ENCODE measurements around the gene ZP2. TPM values are rescaled to one million over a fixed set of nuclear protein-coding genes. Genes with fewer than 3 reads are reported as not detected.

ZP2 gene
- total and polyA plus RNA-seq, 9 of the 15 experiments (the other 6 are each of a cell fraction or from before 2014, with no cell fraction given): not detected

DNA sequence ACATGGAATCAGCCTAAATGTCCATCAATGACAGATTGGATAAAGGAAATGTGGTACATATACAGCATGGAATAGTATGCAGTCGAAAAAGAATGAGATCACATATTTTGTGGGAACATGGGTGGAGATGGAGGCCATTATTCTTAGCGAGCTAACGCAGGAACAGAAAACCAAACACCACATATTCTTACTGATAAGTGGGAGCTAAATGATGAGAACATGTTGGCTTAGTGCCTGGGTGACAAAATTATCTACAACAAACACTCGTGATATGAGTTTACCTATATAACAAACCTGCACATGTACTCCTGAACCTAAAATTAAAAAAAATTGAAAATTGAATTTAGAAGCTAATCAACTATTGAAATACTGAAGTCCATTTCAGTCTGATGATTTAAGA lies 28.3 kb upstream of the ZP2 start (continued):
- TF ChIP-seq TCF3 (CRISPR knock-in tag; IDR thresholded peaks at IDR 0.05): peak; percentile 62
- TF ChIP-seq, protein P1, sequence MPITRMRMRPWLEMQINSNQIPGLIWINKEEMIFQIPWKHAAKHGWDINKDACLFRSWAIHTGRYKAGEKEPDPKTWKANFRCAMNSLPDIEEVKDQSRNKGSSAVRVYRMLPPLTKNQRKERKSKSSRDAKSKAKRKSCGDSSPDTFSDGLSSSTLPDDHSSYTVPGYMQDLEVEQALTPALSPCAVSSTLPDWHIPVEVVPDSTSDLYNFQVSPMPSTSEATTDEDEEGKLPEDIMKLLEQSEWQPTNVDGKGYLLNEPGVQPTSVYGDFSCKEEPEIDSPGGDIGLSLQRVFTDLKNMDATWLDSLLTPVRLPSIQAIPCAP (CRISPR knock-in tag; IDR thresholded peaks at IDR 0.05; ENCODE audit: borderline replicate concordance): no peak
- TF ChIP-seq PTTG1 (tag; IDR thresholded peaks at IDR 0.05; ENCODE audit: low read depth): no peak
- no peak for TF ChIP-seq MCM5 (IDR thresholded peaks at IDR 0.05; ENCODE audit: low read depth)
- no peak for TF ChIP-seq KDM2B (CRISPR knock-in tag; IDR thresholded peaks at IDR 0.05)
- TF ChIP-seq CHD7 (IDR thresholded peaks at IDR 0.05; ENCODE audit: low read depth, low read length): no peak
- no peak for TF ChIP-seq JUND (IDR thresholded peaks at IDR 0.05; ENCODE audit: borderline replicate concordance, low read depth, low read length)
- peak; percentile 58; the same call in 1 of the 3 replicates for TF ChIP-seq JUND (tag; IDR thresholded peaks at IDR 0.05; ENCODE audit: borderline replicate concordance, low read depth, low read length)
- no peak for TF ChIP-seq MXI1 (IDR thresholded peaks at IDR 0.05; ENCODE audit: low read depth, low read length)
- peak; percentile 56 for TF ChIP-seq CBFA2T3 (IDR thresholded peaks at IDR 0.05)
- no peak for TF ChIP-seq ZNF23 (CRISPR knock-in tag; IDR thresholded peaks at IDR 0.05)
- peak in 1 of 2 experiments; percentile 29; a peak in 1 of 4 replicates for TF ChIP-seq RCOR1 (IDR thresholded peaks at IDR 0.05; ENCODE audit: borderline replicate concordance in 1 of 2, low read depth in 2 of 2, low read length in 2 of 2)
- TF ChIP-seq MYNN (IDR thresholded peaks at IDR 0.05): no peak
- no peak for TF ChIP-seq MYNN (CRISPR knock-in tag; IDR thresholded peaks at IDR 0.05)
- no peak for TF ChIP-seq ZBTB5 (IDR thresholded peaks at IDR 0.05)
- TF ChIP-seq ZNF347 (CRISPR knock-in tag; IDR thresholded peaks at IDR 0.05; ENCODE audit: low read depth): no peak
- peak; percentile 31; the same call in 1 of the 2 replicates for TF ChIP-seq TAL1 (IDR thresholded peaks at IDR 0.05)
